A673 (cell line): ENCODE data around the gene SPATA16. TPM values are rescaled to one million over a fixed set of nuclear protein-coding genes. Genes with fewer than 3 reads are reported as not detected.
"Not testable (repeated sequence)": the region's sequence is repeated elsewhere in the genome, so short reads cannot be mapped to it uniquely, and the experiment has no call there.

Source experiments
- BruUV-seq: library from RNA; stranded (reverse); fragments of 400-500 nt; replicated peaks from 2 replicates; lab custom pipeline; 2021; lab: Mats Ljungman, UMichigan
- CTCF ChIA-PET: fragments of 300-600 bp; sonication (Branson Sonifier 250); formaldehyde crosslinking; loops from one replicate; lab custom pipeline; 2022; ENCODE audit warnings: antibody characterized with exemption; lab: Charles Lee
- POLR2A ChIA-PET: fragments of 300-600 bp; sonication (Branson Sonifier 250); formaldehyde crosslinking; loops from one replicate; lab custom pipeline; 2022; ENCODE audit warnings: antibody characterized with exemption; ENCODE audit not compliant: low non-redundant PET; lab: Charles Lee
- DNase-seq: peaks from one replicate; pipeline ENCODE4 v3.0.0-alpha.2; 2015; ENCODE audit warnings: low spot score
- H3K27ac ChIP-seq: fragments of 200-600 bp; sonication (generic); 2 replicates; pipeline ENCODE4 v1.5.1; 2016; ENCODE audit warnings: mixed run types, low read depth, mild to moderate bottlenecking, mixed read lengths, antibody characterized with exemption, low read length; ENCODE audit not compliant: poor library complexity, severe bottlenecking
- H3K27me3 ChIP-seq: fragments of 200-600 bp; sonication (generic); replicated peaks from 2 replicates; pipeline ENCODE4 v1.6.1; 2017; ENCODE audit warnings: mixed run types, low read depth, mild to moderate bottlenecking, mixed read lengths, antibody characterized with exemption, low read length; ENCODE audit not compliant: insufficient read depth, poor library complexity
- H3K36me3 ChIP-seq: fragments of 200-600 bp; sonication (generic); 2 replicates; pipeline ENCODE4 v1.6.1; 2016; ENCODE audit warnings: mixed run types, mild to moderate bottlenecking, mixed read lengths, antibody characterized with exemption, low read length; ENCODE audit not compliant: insufficient read depth, poor library complexity, severe bottlenecking
- H3K4me1 ChIP-seq: fragments of 200-600 bp; sonication (generic); 2 replicates; pipeline ENCODE4 v1.6.1; 2017; ENCODE audit warnings: mixed run types, mild to moderate bottlenecking, mixed read lengths, antibody characterized with exemption, low read length; ENCODE audit not compliant: insufficient read depth, poor library complexity, severe bottlenecking
- H3K4me3 ChIP-seq: fragments of 200-600 bp; sonication (generic); 2 replicates; pipeline ENCODE4 v1.5.1; 2016; ENCODE audit warnings: low read depth, mixed run types, mild to moderate bottlenecking, mixed read lengths, low read length; ENCODE audit not compliant: poor library complexity, severe bottlenecking
- H3K9me3 ChIP-seq: fragments of 200-600 bp; sonication (generic); 2 replicates; pipeline ENCODE4 v1.6.1; 2016; ENCODE audit warnings: mixed run types, low read depth, mild to moderate bottlenecking, mixed read lengths, antibody characterized with exemption, low read length; ENCODE audit not compliant: poor library complexity, severe bottlenecking
- EZH2 ChIP-seq: fragments of 200-600 bp; sonication (generic); IDR thresholded peaks from 2 replicates; pipeline ENCODE4 v1.6.1; 2017; ENCODE audit warnings: borderline replicate concordance, low read depth, mild to moderate bottlenecking, mixed read lengths, antibody characterized with exemption, low read length; ENCODE audit not compliant: poor library complexity, severe bottlenecking
- intact Hi-C: fragments of 100-400 bp; cut with micrococcal nuclease; formaldehyde crosslinking; loops from one replicate; pipeline ENCODE4 v1.10.0; 2022; ENCODE audit not compliant: unreplicated experiment
- total RNA-seq: library from RNA; stranded (reverse); gene quantifications from 2 replicates; pipeline ENCODE4 v1.2.3, GENCODE V29; 2021
- TF ChIP-seq, protein P1 (sequence below): fragments of 300-800, 200-600 bp; sonication (generic); conservative IDR thresholded peaks from 2 replicates; pipeline ENCODE4 v1.5.1; 2017; ENCODE audit warnings: low read depth, mild to moderate bottlenecking, antibody characterized with exemption, low read length, moderate library complexity, mixed read lengths

Gene SPATA16
- total RNA-seq, 1 experiment from 2014 or later = not detected

DNA sequence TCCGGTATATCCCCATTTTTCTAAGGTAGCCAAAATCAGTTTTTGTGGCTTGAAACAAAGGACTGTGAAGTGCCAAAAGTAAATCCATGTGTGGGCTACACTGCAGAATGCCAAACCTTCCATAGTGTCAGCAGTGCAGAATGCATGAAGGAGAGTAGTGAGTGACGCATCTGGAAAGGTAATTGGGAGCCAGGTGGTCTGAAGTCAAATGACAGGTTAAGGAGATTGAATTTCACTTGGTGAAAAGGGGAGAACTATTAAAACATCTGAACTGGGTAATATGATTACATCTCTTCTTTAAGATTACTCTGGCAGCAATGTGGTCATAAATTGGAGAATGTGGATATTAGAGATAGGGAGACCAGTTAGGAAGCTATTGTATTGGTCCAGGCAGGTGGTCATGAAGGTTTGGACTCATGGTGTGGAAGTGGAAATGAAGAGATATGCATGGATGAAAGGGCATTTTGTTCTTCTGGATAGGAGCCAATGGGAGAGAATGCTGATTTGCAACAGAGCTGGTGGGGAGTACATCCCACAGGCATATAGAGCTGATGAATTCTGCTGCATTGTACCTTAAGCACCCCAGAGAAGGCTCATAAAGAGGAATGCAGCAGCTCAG lies 272.3 kb downstream of the SPATA16 start:
- intact Hi-C loops = no loop called here

DNA sequence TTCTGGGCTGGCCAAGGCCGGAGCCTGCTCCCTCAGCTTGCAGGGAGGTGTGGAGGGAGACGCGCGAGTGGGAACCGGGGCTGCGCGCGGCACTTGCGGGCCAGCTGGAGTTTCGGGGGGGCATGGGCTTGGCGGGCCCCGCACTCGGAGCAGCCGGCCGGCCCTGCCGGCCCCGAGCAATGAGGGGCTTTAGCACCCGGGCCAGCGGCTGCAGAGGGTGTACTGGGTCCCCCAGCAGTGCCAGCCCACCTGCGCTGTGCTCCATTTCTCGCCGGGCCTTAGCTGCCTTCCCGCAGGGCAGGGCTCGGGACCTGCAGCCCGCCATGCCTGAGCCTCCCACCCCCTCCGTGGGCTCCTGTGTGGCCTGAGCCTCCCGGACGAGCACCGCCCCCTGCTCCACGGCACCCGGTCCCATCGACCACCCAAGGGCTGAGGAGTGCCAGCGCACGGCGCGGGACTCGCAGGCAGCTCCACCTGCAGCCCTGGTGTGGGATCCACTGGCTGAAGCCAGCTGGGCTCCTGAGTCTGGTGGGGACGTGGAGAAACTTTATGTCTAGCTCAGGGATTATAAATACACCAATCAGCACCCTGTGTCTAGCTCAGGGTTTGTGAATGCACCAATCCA lies 274.2 kb downstream of the SPATA16 start:
- H3K9me3 ChIP-seq, POLR2A ChIA-PET, intact Hi-C loops, H3K27me3 ChIP-seq, H3K4me3 ChIP-seq, H3K36me3 ChIP-seq, CTCF ChIA-PET, H3K27ac ChIP-seq, BruUV-seq, DNase-seq: not testable (repeated sequence)
- H3K4me1 ChIP-seq = peaks cover 25% of the 10 kb centered on the region

More for the DNA sequence above, 272.3 kb downstream of the SPATA16 start:
- Histone ChIP-seq H3K27me3 (no peaks in the 10 kb centered on the region), H3K4me3 (no peak overlapping the region), H3K36me3 (no peaks in the 10 kb centered on the region), H3K9me3 (no peaks in the 10 kb centered on the region), H3K27ac (no peak overlapping the region), H3K4me1 (peaks cover 25% of the 10 kb centered on the region)
- no TSS peak for BruUV-seq
- ChIA-PET CTCF (no interaction called here), POLR2A (no interaction called here)
- TF ChIP-seq, protein P1, sequence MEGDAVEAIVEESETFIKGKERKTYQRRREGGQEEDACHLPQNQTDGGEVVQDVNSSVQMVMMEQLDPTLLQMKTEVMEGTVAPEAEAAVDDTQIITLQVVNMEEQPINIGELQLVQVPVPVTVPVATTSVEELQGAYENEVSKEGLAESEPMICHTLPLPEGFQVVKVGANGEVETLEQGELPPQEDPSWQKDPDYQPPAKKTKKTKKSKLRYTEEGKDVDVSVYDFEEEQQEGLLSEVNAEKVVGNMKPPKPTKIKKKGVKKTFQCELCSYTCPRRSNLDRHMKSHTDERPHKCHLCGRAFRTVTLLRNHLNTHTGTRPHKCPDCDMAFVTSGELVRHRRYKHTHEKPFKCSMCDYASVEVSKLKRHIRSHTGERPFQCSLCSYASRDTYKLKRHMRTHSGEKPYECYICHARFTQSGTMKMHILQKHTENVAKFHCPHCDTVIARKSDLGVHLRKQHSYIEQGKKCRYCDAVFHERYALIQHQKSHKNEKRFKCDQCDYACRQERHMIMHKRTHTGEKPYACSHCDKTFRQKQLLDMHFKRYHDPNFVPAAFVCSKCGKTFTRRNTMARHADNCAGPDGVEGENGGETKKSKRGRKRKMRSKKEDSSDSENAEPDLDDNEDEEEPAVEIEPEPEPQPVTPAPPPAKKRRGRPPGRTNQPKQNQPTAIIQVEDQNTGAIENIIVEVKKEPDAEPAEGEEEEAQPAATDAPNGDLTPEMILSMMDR = no peak
- TF ChIP-seq EZH2 = no peak
- no peak for DNase-seq

DNA sequence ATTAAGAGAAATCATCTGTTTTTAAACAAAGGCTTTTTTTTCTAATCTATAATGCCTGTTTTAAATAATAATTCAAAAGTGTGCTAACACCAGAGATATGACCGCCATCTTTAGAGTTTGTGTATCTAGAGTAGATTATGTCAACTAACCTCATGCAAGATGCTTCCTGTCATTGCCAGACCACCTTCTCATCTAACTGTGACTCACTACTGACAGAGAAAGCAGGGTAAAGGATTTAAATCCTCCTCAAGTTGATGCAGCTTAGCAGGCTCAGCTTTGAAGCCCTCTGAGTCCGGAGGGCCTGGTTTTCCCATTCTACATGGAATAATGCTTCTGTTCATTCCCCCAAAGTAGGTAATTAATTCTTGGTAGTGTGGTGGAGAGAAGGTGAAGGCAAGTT lies 282.0 kb downstream of the SPATA16 start:
- Histone ChIP-seq H3K4me3 (no peak overlapping the region), H3K36me3 (no peaks in the 10 kb centered on the region), H3K9me3 (no peaks in the 10 kb centered on the region), H3K27ac (no peak overlapping the region), H3K4me1 (peaks cover 5% of the 10 kb centered on the region), H3K27me3 (no peaks in the 10 kb centered on the region)
- ChIA-PET POLR2A (no interaction called here), CTCF (no interaction called here)
- no peak for DNase-seq
- intact Hi-C loops = no loop called here
- no TSS peak for BruUV-seq
- no peak for TF ChIP-seq EZH2

DNA sequence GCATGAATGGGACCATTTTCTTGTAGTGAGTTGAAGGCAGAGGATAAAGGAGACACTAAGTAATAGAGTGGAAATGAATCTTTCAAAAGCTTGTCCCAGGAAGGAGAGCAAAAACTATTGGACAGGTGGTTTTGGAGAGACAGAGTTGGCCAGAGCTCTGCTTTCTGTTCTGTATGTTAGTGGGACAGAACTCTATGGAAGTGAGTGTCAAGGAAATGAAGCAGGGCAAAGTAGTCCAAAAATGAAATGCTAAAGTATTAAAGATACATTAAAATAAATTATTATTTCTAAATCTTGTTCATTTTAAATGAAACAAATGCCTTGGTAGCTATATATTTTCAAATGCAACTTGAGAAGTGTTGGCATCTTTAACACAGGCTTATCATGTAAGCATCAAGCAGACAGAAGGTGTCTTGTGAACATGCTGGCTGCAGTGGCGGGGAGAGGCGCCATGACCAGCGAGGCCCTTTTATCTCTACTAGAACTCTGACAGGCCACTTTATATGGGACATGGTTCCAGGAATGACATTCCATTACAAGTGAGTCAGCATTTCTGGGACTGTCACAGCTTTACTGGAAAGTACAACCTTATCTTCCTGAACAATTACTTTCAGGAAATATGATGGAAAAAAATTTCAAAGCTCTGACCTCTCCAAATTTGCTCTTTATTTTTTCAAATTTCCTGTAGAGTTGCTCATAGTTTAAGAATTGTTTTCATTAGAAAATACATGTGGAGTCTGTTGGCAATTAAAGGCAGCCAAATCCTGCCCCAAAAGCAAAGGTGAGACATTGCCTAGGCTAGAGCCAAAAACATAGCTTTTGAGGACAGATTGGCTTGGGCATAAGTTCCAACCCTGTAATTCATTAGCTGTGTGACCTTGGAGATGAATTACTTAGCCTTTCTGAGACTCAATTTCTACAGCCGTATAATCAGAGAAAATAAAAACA lies 284.0 kb downstream of the SPATA16 start:
- TF ChIP-seq, protein P1 = no peak
- no peak for TF ChIP-seq EZH2
- intact Hi-C loops = no loop called here
- Histone ChIP-seq H3K27me3 (no peaks in the 10 kb centered on the region), H3K27ac (no peak overlapping the region), H3K9me3 (no peaks in the 10 kb centered on the region), H3K4me3 (no peak overlapping the region), H3K36me3 (no peaks in the 10 kb centered on the region), H3K4me1 (peaks cover 5% of the 10 kb centered on the region)
- no peak for DNase-seq
- CTCF ChIA-PET = no interaction called here
- POLR2A ChIA-PET = no interaction called here
- BruUV-seq = no TSS peak
